Activated CD8-positive, alpha-beta memory T cell treated with anti-CD3 and anti-CD28 coated beads for 36 hours (primary cell): ENCODE results near the gene OR11L1. TPM values are rescaled to one million over a fixed set of nuclear protein-coding genes. Genes with fewer than 3 reads are reported as not detected.

Experiments
- CTCF ChIA-PET: fragments of 350-600 bp; sonication (Branson Sonifier 250); formaldehyde crosslinking; loops from one replicate; lab custom pipeline; 2021; ENCODE audit warnings: antibody characterized with exemption; lab: Charles Lee
- POLR2A ChIA-PET: fragments of 350-600 bp; sonication (Branson Sonifier 250); formaldehyde crosslinking; loops from one replicate; lab custom pipeline; 2021; ENCODE audit warnings: antibody characterized with exemption; lab: Charles Lee
- total RNA-seq, 2 experiments: library from RNA; stranded (reverse); gene quantifications; one replicate each; pipeline ENCODE4 v1.2.3, GENCODE V29; 2021

Gene OR11L1
- total RNA-seq, 2 experiments from 2014 or later = not detected

GRCh38 chr1:247824023-247824422 is 17.7 kb downstream of the OR11L1 start, which contains the start of gene OR14A16:
Gene OR14A16 (minus strand): TSS chr1:247824119. CDS start chr1:247815729, 8,390 bp downstream.
- POLR2A ChIA-PET = no interaction called here
- CTCF ChIA-PET = no interaction called here

- ChIA-PET POLR2A (no interaction called here), CTCF (no interaction called here)
Observed at GRCh38 chr1:247822060-247822459, 19.6 kb downstream of the OR11L1 start.

- ChIA-PET CTCF (no interaction called here), POLR2A (no interaction called here)
Observed at GRCh38 chr1:247812637-247813036, 29.1 kb downstream of the OR11L1 start.

- ChIA-PET POLR2A (no interaction called here), CTCF (no interaction called here)
Observed at GRCh38 chr1:247797518-247797917, 44.2 kb downstream of the OR11L1 start.

Other genes starting within 250 kb of the OR11L1 start
- gene OR2G3, start 236.3 kb downstream of the OR11L1 start, total RNA-seq = not detected
- gene OR13G1, start 162.2 kb downstream of the OR11L1 start, total RNA-seq = not detected
- gene OR6F1, start 125.2 kb downstream of the OR11L1 start, total RNA-seq = not detected
- gene OR14K1, start 103.3 kb downstream of the OR11L1 start, total RNA-seq = not detected
- gene OR14A2, start 93.8 kb downstream of the OR11L1 start, total RNA-seq = not detected
- gene OR1C1, start 81.3 kb downstream of the OR11L1 start, total RNA-seq = not detected
- not detected for gene OR14A16, start 17.8 kb downstream of the OR11L1 start, total RNA-seq
- gene TRIM58, start 15.3 kb upstream of the OR11L1 start, total RNA-seq = under 1 TPM; 0.06 to 0.08 TPM
- gene OR2W3, start 53.7 kb upstream of the OR11L1 start, total RNA-seq = not detected
- gene OR2T8, start 78.4 kb upstream of the OR11L1 start, total RNA-seq = not detected
- not detected for gene OR2AJ1, start 83.0 kb upstream of the OR11L1 start, total RNA-seq
- gene OR2L8, start 107.0 kb upstream of the OR11L1 start, total RNA-seq = not detected
- not detected for gene OR2AK2, start 123.3 kb upstream of the OR11L1 start, total RNA-seq
- gene OR2L5, start 171.8 kb upstream of the OR11L1 start, total RNA-seq = not detected
- under 1 TPM in 1 of 2 experiments, not detected in 1; 0.06 TPM for gene OR2L2, start 188.2 kb upstream of the OR11L1 start, total RNA-seq
- not detected for gene OR2L3, start 204.9 kb upstream of the OR11L1 start, total RNA-seq